Stimulated activated CD4-positive, alpha-beta T cell treated with anti-CD3 and anti-CD28 coated beads, Interleukin-15, amount 100 ng/mL, for 1 hour (primary cell): ENCODE measurements around the gene JAKMIP2.
"Not testable (repeated sequence)": the region's sequence is repeated elsewhere in the genome, so short reads cannot be mapped to it uniquely, and the experiment has no call there.

ENCODE experiments used
- DNase-seq, 2 donors: peaks; one replicate each; pipeline ENCODE4 v3.0.0-alpha.2; 2020; ENCODE audit warnings: low read depth in 1 of 2, low spot score in 1 of 2

Gene JAKMIP2

DNA sequence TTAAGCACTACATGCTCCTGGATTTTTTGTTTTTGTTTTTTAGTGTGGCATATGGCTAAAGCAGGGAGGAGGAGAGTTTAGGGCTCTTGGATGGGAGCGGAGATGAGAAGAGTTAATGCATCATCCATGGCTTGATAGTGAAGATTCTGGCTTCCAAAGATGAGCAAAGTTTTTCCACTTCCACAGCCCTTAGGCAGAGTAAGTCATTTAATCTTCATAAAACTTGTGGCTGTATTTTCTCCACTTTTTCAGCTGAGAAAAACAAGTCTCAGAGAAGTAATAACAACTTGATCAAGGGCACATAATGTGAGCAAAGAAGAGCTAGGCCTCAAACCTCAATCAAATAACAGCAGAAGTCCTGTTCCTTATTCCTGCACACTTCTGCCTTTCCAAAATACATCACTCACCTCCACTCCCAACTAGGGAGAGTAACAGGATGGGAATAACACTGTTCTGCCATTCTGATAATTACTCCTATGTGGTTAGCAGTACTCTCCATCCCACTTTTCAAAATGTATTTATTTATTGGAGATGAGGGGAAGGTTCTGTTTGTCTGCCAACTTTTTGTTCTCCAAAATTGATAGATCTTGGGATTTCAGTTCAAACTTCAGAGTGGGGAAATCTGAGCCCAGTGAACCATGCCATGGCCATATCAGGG lies 218.9 kb downstream of the JAKMIP2 start:
- no peak for DNase-seq

DNA sequence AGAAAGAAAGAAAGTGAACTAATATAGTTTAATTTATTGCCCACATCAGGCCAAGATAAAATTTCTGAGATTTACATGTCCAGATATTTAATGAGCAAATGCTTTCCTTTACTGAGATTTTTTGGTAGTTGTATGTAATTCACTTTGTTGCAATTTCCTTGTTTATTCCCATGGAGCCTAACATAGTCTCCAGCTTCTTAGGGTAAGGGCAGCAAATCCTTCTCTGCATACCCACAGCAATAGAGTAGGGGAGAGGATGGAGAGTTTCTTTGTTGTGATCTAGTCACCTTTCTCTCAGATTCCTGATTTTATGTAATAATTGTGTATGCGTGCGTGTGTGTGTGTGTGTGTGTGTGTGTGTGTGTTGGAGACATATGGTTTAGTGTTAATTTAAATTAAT lies 221.1 kb downstream of the JAKMIP2 start:
- no peak for DNase-seq

DNA sequence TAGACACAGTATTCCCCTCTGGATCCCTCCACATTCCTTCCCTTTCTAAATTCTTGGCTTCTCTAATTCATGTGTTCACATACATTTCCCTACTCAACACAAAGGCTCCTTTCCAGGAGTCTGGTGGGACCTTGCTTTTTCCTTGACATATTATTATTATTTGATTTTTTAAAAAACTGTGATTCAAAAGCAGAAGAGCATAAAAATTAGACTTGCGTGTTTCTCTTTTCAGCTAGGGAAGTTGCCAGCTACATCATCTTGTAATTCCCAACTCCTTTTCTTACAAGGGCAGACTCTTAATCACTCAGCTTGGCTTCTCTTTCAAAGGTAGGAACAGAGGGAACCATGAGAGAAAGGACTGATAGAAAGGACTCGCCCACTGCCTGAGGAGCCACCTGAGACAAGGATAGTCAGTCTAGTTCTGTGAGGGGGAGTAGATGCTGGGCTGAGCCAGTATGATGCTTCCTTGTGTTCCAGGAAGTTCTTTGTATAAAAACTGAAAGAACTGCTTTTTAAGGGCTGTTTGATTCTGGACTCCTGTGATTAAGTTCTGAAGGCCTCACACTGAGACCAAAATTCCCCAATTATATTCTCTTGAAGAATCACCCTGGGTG lies 221.7 kb downstream of the JAKMIP2 start:
- DNase-seq, result no peak

DNA sequence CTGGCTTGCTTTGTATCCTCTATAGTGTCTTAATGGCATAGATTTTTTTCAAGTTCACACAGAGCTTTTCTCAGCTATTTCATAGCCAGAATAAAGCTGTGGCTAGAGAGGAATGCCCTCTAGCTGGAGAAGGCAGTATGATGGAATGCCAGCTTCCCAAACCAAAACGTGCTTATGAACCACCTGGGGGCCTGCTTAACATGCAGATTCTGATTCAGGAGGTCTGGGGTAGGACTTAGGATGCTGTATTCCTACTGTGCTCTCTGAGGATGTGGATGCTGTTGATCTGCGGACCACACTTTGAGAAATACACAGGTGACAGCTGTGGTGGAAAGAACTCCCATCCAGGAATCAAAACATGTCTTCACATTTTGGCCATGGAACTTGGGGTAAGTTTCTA lies 222.8 kb downstream of the JAKMIP2 start:
- no peak for DNase-seq

DNA sequence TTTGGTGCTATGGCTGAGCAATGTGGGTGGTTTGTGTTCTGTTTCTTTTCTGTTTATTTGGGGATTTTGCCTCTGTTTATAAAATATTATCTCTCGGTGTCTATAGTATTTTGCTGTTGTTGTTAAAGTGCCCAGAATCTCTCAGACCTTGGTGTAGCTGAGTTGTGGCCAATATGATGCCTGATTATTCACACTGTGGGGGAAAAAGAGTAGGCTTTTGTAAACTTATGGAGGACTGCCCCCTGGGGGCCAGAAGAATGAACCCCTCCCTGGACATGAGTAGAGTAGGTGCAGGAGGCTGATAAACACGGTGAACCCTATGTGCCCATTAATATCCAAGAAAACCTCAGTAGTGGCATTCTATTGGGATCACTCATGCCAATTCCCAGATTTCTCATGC lies 223.7 kb downstream of the JAKMIP2 start:
- DNase-seq, result no peak

DNA sequence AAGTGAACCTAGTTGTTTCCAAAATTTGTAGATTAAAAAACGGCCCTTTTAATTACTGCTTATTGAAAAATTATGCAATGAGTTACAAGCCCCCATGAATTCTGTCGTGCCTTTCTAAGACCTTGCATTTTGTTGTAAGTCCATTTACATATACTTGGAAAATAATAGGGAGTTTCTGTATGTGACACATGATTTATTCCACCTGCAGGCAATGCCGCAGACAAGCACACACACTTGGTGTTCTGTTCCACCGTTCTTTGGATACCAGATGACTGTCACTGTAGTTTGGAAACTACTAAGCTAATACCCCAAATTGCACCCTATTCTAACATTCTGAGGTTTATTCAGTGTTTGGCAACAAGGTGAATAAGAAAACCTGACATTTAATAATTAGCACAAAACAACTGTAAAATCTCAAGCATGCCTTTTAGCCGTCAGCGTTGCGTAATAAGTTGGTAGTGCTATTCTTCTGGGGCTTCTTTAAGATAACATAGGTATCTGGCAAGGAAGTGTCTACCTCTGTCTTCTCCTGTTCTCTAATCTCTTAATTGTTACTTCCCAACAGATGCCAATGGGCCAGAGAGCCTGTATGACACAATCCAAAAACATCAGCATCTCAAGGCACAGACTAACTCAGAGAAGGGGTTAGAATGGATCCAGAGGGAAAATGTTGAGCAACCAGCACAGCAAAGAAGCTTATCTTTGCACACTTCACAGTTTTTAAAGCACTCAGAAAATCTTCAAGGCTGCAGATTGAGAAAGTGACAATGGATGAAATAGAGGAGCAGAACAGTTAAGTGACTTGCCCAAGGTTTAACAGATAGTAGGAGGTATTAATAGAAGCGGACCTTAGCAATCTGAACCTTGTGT lies 224.4 kb downstream of the JAKMIP2 start:
- DNase-seq, result no peak

DNA sequence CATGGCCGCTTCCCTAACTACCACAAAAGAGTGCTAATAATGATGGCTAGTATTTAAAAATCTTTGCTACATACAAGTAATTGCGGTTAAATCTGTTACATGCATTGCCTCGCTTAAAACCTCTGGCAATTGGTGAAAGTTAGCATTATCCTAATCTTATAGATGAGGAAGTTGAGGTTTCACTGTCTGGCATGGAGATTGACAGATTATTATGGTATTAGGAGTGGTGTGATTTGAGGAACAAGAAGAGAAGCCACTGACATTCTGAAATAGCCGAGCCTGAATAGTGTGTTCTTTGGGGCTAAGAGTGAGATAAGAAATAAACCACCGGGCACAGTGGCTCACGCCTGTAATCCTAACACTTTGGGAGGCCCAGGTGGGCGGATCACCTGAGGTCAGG lies 227.4 kb downstream of the JAKMIP2 start:
- no peak for DNase-seq

DNA sequence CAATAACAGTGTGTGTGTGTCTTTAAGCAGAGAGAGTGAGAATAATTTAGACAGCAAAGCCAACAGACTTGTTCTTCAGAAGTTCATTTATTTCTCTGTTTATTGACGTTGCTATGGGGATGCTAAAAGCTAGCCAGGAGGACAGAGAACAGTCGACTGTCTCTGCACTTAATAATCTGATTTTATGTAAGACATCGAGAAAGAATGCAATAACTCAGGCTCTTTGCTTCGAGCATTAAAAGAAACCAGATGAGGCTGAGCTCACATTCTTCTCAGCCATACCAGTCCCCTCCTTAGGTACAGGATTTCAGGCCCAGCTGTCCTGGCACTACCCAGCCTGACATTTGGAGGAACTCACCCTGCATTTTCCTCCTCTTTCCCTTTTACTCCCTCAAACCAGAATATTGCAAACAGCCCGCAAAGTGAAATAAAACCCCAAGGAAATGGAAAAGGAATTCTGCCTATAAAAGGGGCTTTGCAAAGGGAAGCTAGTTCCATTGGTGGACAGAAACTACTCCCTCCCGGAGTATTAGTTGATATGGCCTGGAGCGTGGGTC lies 228.2 kb downstream of the JAKMIP2 start:
- DNase-seq, result no peak

DNA sequence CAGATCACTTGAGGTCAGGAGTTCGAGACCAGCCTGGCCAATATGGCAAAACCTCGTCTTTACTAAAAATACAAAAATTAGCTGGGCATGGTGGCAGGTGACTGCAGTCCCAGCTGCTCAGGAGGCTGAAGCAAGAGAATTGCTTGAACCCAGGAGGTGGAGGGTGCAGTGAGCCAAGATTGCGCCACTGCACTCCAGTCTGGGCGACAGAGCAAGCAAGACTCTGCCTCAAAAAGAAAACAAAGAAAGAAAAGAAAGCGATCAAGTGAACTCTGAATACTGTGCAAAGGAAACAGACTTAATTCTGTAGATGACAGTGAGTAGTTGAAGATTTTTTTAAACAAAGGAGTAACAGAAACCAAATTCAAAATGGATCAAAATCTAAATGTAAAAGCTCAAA lies 228.7 kb downstream of the JAKMIP2 start:
- DNase-seq, result not testable (repeated sequence)

DNA sequence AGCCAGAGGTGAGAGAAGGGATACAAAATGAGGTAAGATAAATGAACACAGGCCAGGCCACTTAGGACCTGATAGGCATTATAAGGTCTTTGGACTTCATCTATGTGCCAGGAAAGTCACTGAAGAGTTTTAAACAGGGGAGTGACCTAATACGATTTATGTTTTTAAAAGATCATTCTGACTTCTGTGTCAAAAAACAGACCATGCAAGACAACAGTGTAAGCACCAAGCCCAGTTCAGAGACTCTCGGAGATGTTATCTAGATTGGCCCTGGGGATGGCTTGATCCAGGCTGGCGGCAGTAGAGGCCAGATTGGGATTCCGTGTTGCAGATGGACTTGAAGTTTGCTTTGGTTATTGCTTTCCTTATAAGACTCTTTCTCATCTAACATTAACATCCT lies 229.6 kb downstream of the JAKMIP2 start:
- no peak for DNase-seq

DNA sequence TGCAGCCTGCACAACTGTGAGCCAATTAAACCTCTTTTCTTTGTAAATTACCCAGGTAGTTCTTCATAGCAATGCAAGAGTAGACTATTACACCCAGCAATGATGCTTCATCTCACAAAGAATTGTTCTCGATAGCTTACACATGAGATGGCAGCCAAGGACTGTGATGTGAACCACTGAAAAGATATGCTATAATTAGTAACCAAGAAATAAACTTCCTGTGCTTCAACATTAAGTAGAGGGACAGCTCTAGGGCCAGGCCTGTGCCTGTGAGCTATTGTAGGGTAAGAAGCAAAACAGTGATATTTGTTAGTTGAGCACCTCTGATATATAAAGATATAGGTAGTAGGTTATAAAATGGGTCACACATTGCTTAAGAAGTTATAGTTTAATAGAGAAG lies 230.9 kb downstream of the JAKMIP2 start:
- DNase-seq, result no peak

DNA sequence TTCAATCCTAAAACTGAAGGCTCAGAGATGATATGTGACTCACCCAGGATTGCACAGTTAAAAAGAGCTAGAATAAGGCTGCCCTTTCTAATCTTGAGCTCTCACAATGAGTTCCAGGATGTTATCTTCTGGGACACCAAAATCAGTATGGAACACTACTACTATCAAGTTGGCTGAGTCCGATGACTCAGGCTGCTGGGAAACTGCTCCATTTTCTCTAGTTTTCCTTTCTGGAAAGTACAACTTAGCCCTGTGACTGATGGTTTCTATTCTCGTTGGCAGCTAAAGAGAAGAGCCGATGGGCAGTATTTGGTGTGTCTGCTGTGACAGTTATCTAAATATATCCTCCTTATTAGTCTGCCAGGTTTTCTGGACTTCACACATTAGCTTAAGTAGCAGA lies 234.8 kb downstream of the JAKMIP2 start:
- no peak for DNase-seq

DNA sequence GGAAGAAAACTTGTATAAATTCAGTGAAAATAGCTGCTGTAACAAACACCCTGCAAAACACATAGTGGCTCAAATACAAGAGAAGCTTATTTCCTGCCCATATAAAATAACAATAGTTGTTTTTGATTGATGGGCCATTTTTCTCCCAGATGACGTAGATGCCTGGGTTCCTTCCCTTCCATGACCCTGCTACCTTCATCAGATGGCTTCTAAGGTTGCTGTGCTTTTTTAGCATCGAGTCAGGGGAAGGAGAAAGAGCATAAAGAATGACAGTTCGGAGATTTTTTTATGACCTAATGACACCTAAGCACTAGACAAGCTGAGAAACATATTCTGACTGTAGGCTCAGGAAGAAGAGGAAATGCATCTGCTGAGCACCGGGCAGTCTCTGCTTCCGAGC lies 238.0 kb downstream of the JAKMIP2 start:
- DNase-seq, result no peak

DNA sequence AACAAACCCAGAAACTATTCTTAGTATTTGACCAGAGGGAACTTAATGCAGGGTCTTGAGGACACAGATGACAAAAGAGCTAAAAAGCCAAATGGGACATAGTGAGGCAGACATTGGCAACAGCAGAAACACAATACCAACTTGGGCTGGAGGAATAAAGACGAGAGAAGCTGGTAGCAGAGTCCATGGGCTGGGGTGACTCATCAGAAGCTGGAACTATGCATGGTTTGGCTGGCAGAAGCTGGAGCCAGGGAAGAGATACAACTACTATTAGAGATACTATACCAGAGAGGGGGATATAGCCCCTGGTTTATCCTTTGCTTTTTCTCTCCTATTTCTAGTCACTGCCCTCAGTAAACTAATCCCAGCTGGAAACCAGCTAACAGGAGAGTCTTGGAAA lies 243.5 kb downstream of the JAKMIP2 start:
- DNase-seq, result no peak

DNA sequence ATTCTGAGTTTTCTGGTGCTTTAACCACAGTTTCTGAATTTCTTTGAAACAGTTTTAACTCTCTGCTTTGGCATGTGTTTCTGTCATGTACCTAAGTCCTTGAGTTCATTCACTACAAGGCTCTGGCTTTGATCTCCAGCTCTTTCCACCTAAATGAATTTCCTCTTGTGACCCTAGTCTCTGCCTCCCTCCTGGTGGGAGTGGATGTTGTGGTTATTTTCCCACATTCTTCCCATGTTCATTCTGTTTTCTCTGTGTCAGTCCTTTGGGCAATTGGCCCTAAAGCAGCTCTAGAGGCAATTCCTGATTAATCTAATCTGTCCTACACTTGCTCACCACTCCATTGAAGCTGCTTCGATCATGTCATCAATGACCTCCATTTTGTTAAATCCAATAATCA lies 244.3 kb downstream of the JAKMIP2 start:
- no peak for DNase-seq
